Liver (tissue), 9 donors: ENCODE data around the gene EBF4. TPM values are rescaled to one million over a fixed set of nuclear protein-coding genes. Genes with fewer than 3 reads are reported as not detected.

Experiments
- DNase-seq: peaks from one replicate; pipeline ENCODE4 v3.0.0-alpha.2; 2017; ENCODE audit warnings: low spot score
- H3K27ac ChIP-seq, 2 donors: one replicate each; pipeline ENCODE4 v1.7.0; 2013; ENCODE audit warnings: inconsistent platforms in 2 of 2, low read length in 2 of 2, control low read depth in 1 of 2, low read depth in 1 of 2, mild to moderate bottlenecking in 1 of 2
- H3K27me3 ChIP-seq, 4 donors: one replicate each; pipeline versions ENCODE4 v1.6.1 to v1.7.0; 2013; ENCODE audit warnings: low read length in 3 of 4, inconsistent platforms in 1 of 4, mild to moderate bottlenecking in 1 of 4, moderate library complexity in 1 of 4; ENCODE audit not compliant: control insufficient read depth in 4 of 4, insufficient read depth in 4 of 4
- H3K36me3 ChIP-seq, 4 donors: one replicate each; pipeline versions ENCODE4 v1.6.1 to v1.7.0; 2013; ENCODE audit warnings: low read length in 3 of 4, mild to moderate bottlenecking in 3 of 4, low read depth in 1 of 4, moderate library complexity in 1 of 4; ENCODE audit not compliant: control insufficient read depth in 4 of 4, insufficient read depth in 3 of 4
- H3K4me1 ChIP-seq, 4 donors: one replicate each; pipeline versions ENCODE4 v1.6.1 to v1.7.0; 2013; ENCODE audit warnings: low read length in 3 of 4, mild to moderate bottlenecking in 3 of 4, moderate library complexity in 1 of 4; ENCODE audit not compliant: control insufficient read depth in 4 of 4, insufficient read depth in 4 of 4
- H3K4me3 ChIP-seq, 3 donors: one replicate each; pipeline versions ENCODE4 v1.6.1 to v1.7.0; 2013; ENCODE audit warnings: low read length in 3 of 3, control low read depth in 1 of 3, low read depth in 1 of 3, mild to moderate bottlenecking in 1 of 3
- H3K9ac ChIP-seq, 2 donors: one replicate each; pipeline ENCODE4 v1.7.0; 2013; ENCODE audit warnings: low read length in 2 of 2, mild to moderate bottlenecking in 2 of 2, moderate library complexity in 2 of 2, control low read depth in 1 of 2, low read depth in 1 of 2
- H3K9me3 ChIP-seq, 4 donors: one replicate each; pipeline versions ENCODE4 v1.6.1 to v1.7.0; 2013; ENCODE audit warnings: low read length in 3 of 4; ENCODE audit not compliant: control insufficient read depth in 4 of 4
- ATF3 ChIP-seq: IDR thresholded peaks from 2 replicates; pipeline ENCODE4 v1.6.1; 2016; ENCODE audit warnings: antibody characterized with exemption
- EGR1 ChIP-seq, 2 donors: IDR thresholded peaks; 2 replicates each; pipeline ENCODE4 v1.6.1; 2016 to 2018; ENCODE audit warnings: antibody characterized with exemption in 2 of 2, low read depth in 2 of 2
- FOXA1 ChIP-seq: IDR thresholded peaks from 2 replicates; pipeline ENCODE4 v1.6.1; 2016; ENCODE audit warnings: antibody characterized with exemption
- FOXA2 ChIP-seq: IDR thresholded peaks from 2 replicates; pipeline ENCODE4 v1.6.1; 2016; ENCODE audit warnings: antibody characterized with exemption
- GABPA ChIP-seq, 2 donors: IDR thresholded peaks in 1 of 2; conservative IDR thresholded peaks in 1 of 2; 2 replicates each; pipeline ENCODE4 v1.6.1; 2016; ENCODE audit warnings: antibody characterized with exemption in 2 of 2, mild to moderate bottlenecking in 1 of 2, moderate library complexity in 1 of 2
- HNF4A ChIP-seq, 2 donors: conservative IDR thresholded peaks; 2 replicates each; pipeline ENCODE4 v1.6.1; 2016; ENCODE audit warnings: antibody characterized with exemption in 2 of 2, mild to moderate bottlenecking in 2 of 2
- HNF4G ChIP-seq: IDR thresholded peaks from 2 replicates; pipeline ENCODE4 v1.6.1; 2016; ENCODE audit warnings: antibody characterized with exemption
- JUND ChIP-seq, 2 donors: IDR thresholded peaks; 2 replicates each; pipeline ENCODE4 v1.6.1; 2016; ENCODE audit warnings: antibody characterized with exemption in 2 of 2
- MAX ChIP-seq: IDR thresholded peaks from 2 replicates; pipeline ENCODE4 v1.6.1; 2016; ENCODE audit warnings: antibody characterized with exemption
- RAD21 ChIP-seq, 2 donors: IDR thresholded peaks; 2 replicates each; pipeline ENCODE4 v1.6.1; 2016; ENCODE audit warnings: antibody characterized with exemption in 2 of 2, mild to moderate bottlenecking in 2 of 2
- REST ChIP-seq: IDR thresholded peaks from 2 replicates; pipeline ENCODE4 v1.6.1; 2016; ENCODE audit warnings: antibody characterized with exemption, mild to moderate bottlenecking
- RXRA ChIP-seq, 2 donors: IDR thresholded peaks; 2 replicates each; pipeline ENCODE4 v1.6.1; 2017 to 2018; ENCODE audit warnings: antibody characterized with exemption in 2 of 2, mild to moderate bottlenecking in 1 of 2
- TAF1 ChIP-seq: conservative IDR thresholded peaks from 2 replicates; pipeline ENCODE4 v1.6.1; 2016; ENCODE audit warnings: antibody characterized with exemption, mild to moderate bottlenecking
- YY1 ChIP-seq: IDR thresholded peaks from 2 replicates; pipeline ENCODE4 v1.6.1; 2016; ENCODE audit warnings: antibody characterized with exemption, mild to moderate bottlenecking
- ZBTB33 ChIP-seq: IDR thresholded peaks from 2 replicates; pipeline ENCODE4 v1.6.1; 2016; ENCODE audit warnings: antibody characterized with exemption
- WGBS: extraction: QIAGEN DNeasy Blood & Tissue Kit; methylation state at CpG from one replicate; pipeline ENCODE4 v1.1.7; 2013; 5-methylcytosine and 5-hydroxymethylcytosine counted together
- polyA plus RNA-seq, 2 donors: library from polyadenylated mRNA; stranded (reverse) in 1 of 2; unstranded in 1 of 2; fragments of 200-250 nt in 1 of 2; fragments of >200 nt in 1 of 2; fragmentation: Nextera tagmentation in 1 of 2; extraction: Ambion mirVana in 1 of 2; gene quantifications; one replicate each; pipeline versions ENCODE4 v1.2.1 to v1.2.3, GENCODE V29; 2013 to 2015
- total RNA-seq, 2 donors: library from RNA; depleted of rRNA; stranded (reverse); fragments of >200 nt; gene quantifications; one replicate each; pipeline ENCODE4 v1.2.3, GENCODE V29; 2014
- donor health status: healthy.
- donor health status: healthy.
- donor health status: healthy.
- donor health status: healthy.
- donor health status: healthy.

EBF4 gene
- total and polyA plus RNA-seq, 4 donors: 2.3 to 4.0 (median 2.9) TPM

- no peaks in the 10 kb centered on the region for H3K27me3 ChIP-seq
- H3K4me3 ChIP-seq: no peak overlapping the region
- peaks cover 3 to 23% (median 12%) of the 10 kb centered on the region in 4 donors for H3K4me1 ChIP-seq
- no peaks in the 10 kb centered on the region for H3K9me3 ChIP-seq
- no peak overlapping the region for H3K9ac ChIP-seq
- TF ChIP-seq EGR1 (IDR thresholded peaks at IDR 0.05; ENCODE audit: low read depth in 2 of 2) (no peak), RAD21 (IDR thresholded peaks at IDR 0.05) (no peak), GABPA (IDR thresholded peaks at IDR 0.05 in 1 of 2, conservative IDR thresholded peaks at IDR 0.05 in 1 of 2) (no peak), ATF3 (no peak), HNF4A (conservative IDR thresholded peaks at IDR 0.05) (no peak), HNF4G (no peak), MAX (no peak), YY1 (no peak)
- 90% methylated on average over 9 of the region's 9 CpGs for WGBS
- H3K27ac ChIP-seq: no peak overlapping the region
- no peak for DNase-seq
- H3K36me3 ChIP-seq: peaks cover 19 to 52% (median 47%) of the 10 kb centered on the region in 4 donors
Measured at GRCh38 chr20:2654384-2654822, 38.2 kb upstream of the EBF4 start.

GRCh38 chr20:2654831-2655230, 37.7 kb upstream of the EBF4 start:
- 93% methylated on average over 3 of the region's 3 CpGs for WGBS

More at GRCh38 chr20:2654831-2655230, 37.7 kb upstream of the EBF4 start:
- no peak for TF ChIP-seq GABPA (IDR thresholded peaks at IDR 0.05 in 1 of 2, conservative IDR thresholded peaks at IDR 0.05 in 1 of 2)
- TF ChIP-seq FOXA2: no peak
- TF ChIP-seq FOXA1: no peak
- no peak for TF ChIP-seq JUND (IDR thresholded peaks at IDR 0.05)
- TF ChIP-seq RXRA (IDR thresholded peaks at IDR 0.05): no peak
- TF ChIP-seq TAF1: no peak
- TF ChIP-seq ZBTB33: no peak
- no peak for TF ChIP-seq REST
- no peak for TF ChIP-seq EGR1 (IDR thresholded peaks at IDR 0.05; ENCODE audit: low read depth in 2 of 2)
- H3K9ac ChIP-seq: no peak overlapping the region
- H3K9me3 ChIP-seq: no peaks in the 10 kb centered on the region
- no peak for DNase-seq
- no peak overlapping the region for H3K27ac ChIP-seq
- no peaks in the 10 kb centered on the region for H3K27me3 ChIP-seq
- H3K36me3 ChIP-seq: peaks cover 19 to 56% (median 50%) of the 10 kb centered on the region in 4 donors
- H3K4me3 ChIP-seq: no peak overlapping the region
- H3K4me1 ChIP-seq: peaks cover 3 to 23% (median 12%) of the 10 kb centered on the region in 4 donors
